Left cardiac atrium (tissue), 4 donors: Measurements from ENCODE around the gene PCDH9. TPM values are rescaled to one million over a fixed set of nuclear protein-coding genes. Genes with fewer than 3 reads are reported as not detected.
"Not testable (repeated sequence)": the region's sequence is repeated elsewhere in the genome, so short reads cannot be mapped to it uniquely, and the experiment has no call there.

ENCODE experiments used
- ATAC-seq, 2 donors: fragments of 200-7000 bp; cut with Tn5 transposase; one replicate each; pipeline ENCODE4 v1.9.1; 2020; ENCODE audit warnings: mild to moderate bottlenecking in 2 of 2, moderate library complexity in 2 of 2
- DNase-seq: peaks from one replicate; pipeline ENCODE4 v3.0.0-alpha.2; 2020
- intact Hi-C, 2 donors: fragments of 100-400 bp; cut with DNase I; formaldehyde crosslinking; loops; one replicate each; pipeline versions ENCODE4 v1.14.1 to v1.15.1; 2022 to 2023
- total RNA-seq, 2 donors: library from RNA; stranded (reverse); fragmentation: NEBNext Ultra II Directional; extraction: Animal tissue kit (Norgen Biotek cat#: 25700); gene quantifications; one replicate each; pipeline ENCODE4 v1.2.1, GENCODE V29; 2021
- donor health status: DM: no; HTN: yes; CAD: no.
- donor health status: DM: no; HTN: yes; CAD: no; lungs with severe emphysema.
- donor health status: DM: yes; HTN: yes; CAD: no.
- donor health status: Dilated cardiomyopathy.

PCDH9 gene
- total RNA-seq, 2 donors from 2014 or later = 17.9 to 19.0 TPM

DNA sequence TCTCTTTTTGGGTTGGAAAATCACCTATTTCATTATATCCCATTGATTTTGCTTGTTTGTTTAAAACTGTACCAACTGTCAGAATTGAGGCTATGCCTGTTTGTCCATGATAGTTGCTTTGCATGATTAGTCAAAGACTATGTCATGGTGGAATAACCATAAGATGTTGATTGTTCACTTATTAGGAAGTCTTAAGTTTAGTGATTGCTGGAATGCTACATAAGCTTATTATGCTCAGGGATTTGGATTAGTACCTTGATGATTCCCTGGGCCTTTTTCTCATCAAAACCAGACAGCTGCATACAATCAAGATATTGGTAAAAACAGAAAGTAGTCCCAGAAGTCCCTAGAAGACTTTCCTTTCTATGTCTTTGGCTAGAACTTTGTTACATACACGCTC lies 954.7 kb downstream of the PCDH9 start:
- intact Hi-C loops = no loop called here
- ATAC-seq (no peak), DNase-seq (no peak)

DNA sequence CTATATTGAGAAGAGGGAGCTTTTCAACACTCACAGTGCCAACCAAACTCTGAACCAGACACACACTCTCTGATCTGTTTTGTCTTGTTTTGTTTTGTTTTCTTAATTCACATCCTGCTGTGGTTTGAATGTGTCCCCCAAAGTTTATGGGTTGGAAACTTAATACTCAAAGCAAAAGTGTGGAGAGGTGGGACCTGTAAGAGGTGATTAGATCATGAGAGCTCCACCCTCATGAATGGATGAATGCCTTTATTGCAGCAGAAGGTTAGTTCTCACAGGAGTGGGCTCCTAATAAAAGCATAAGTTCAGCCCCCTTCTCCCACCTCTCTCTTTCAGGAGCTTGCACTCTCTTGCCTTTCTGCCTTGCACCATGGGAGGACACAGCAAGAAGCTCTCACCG lies 957.1 kb downstream of the PCDH9 start:
- intact Hi-C loops = no loop called here
- no peak for DNase-seq

DNA sequence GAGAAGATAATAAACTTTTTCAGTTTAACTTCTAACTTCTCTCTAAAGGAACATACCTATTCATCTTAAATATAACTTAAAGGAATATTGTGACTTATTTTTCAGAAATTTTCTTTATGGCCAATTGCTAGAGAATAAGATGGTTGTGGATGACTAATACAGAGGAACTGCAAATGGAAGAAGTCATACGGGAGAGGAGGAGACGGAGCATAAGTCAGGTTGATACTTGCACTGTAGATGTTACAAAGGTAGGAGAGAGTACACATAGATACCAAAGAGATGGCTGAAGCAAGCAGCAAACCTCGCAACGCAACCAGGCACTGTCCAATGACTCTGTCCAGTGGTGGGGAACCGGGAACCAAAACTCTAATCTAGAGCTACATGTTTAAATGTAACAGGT lies 963.4 kb downstream of the PCDH9 start:
- no peak for ATAC-seq
- intact Hi-C loops = no loop called here
- no peak for DNase-seq

More for the DNA sequence above, 957.1 kb downstream of the PCDH9 start:
- no peak for ATAC-seq

DNA sequence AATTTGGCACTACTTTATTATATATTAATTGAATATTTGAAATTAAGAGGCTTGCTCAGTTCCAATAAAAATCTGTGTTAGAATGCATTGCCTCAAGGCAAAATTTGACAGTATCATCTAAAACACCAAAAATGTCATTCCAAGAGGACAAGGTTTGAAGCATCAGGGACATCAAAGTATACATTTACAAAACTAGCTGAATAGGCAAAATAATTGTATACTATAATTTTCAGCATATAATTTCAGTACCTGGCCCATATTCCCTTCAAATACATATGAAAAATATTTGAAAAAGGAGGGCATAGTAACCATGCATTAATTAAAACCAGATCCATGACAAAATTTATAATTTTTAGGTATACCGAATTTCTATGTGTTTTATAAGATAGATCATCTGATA lies 963.8 kb downstream of the PCDH9 start:
- DNase-seq = no peak
- ATAC-seq = no peak
- intact Hi-C loops = no loop called here

DNA sequence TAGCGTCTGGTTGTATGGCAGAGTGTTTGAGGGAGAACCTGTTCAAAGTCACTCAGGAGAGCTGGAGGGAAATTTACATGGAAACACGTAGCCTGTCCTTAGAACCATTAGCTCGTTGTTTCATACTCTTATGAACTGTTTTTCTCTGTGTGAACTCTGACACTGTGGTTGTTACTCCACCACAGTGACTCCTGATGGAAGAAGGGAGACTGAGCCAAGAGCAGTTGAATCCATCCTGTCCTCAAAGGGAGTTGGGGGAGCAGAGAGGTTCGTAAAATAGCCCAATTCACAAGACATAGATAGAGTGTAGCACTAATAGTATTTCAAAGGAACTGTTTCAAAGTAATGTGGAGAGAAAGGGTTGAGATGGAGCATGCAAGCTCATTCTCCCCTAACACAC lies 964.8 kb downstream of the PCDH9 start:
- no peak for ATAC-seq
- no peak for DNase-seq
- intact Hi-C loops = no loop called here

DNA sequence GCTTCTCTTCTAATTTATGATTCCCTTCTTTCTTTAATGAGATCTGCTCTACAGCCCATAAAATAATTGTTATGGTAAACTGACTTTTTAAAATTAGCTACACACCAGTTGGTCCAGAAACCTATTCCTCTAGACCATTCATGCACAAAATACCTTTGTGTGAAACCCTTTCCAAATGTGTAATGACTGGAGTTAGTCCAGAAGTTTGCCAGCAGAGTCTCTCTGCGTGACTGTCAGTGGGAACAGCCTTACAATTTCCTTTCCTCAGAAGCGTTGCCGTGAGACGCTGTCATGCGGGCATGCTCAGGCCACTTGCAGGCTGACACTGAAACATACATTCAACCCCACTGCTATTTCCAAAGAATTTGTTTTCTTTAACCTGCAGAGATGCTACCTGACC lies 965.2 kb downstream of the PCDH9 start:
- DNase-seq (no peak), ATAC-seq (no peak)
- intact Hi-C loops = no loop called here

DNA sequence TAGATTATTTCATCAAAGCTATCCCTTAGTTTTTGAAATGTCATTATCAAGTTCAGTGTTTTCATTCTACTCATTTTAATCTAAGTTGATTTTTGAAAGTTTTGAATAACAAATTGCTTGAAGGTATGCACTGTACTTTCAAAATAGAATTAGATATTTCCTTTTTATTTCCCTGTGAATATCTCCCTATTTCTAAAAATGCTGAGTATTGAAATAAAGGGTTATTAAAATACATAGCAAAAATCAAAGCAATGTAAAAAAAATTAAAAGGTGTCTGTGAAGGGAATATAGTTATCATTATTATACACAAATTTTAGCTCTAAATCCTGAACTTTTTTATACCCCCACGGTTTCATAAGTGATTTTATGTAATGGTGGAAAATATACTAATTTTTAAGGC lies 967.8 kb downstream of the PCDH9 start:
- intact Hi-C loops = no loop called here
- ATAC-seq = no peak
- no peak for DNase-seq

DNA sequence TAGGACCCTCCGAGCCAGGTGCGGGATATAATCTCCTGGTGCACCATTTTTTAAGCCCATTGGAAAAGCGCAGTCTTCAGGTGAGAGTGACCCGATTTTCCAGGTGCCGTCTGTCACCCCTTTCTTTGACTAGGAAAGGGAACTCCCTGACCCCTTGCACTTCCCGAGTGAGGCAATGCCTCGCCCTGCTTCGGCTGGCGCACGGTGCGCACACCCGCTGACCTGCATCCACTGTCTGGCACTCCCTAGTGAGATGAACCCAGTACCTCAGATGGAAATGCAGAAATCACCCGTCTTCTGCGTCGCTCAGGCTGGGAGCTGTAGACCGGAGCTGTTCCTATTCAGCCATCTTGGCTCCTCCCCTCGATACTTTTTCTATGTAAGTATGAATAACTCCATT lies 970.7 kb downstream of the PCDH9 start:
- not testable (repeated sequence) for ATAC-seq

More for the DNA sequence above, 970.7 kb downstream of the PCDH9 start:
- intact Hi-C loops, DNase-seq: not testable (repeated sequence)
